Measurements from ENCODE around the gene LIMS2.

LIMS2 gene

DNA sequence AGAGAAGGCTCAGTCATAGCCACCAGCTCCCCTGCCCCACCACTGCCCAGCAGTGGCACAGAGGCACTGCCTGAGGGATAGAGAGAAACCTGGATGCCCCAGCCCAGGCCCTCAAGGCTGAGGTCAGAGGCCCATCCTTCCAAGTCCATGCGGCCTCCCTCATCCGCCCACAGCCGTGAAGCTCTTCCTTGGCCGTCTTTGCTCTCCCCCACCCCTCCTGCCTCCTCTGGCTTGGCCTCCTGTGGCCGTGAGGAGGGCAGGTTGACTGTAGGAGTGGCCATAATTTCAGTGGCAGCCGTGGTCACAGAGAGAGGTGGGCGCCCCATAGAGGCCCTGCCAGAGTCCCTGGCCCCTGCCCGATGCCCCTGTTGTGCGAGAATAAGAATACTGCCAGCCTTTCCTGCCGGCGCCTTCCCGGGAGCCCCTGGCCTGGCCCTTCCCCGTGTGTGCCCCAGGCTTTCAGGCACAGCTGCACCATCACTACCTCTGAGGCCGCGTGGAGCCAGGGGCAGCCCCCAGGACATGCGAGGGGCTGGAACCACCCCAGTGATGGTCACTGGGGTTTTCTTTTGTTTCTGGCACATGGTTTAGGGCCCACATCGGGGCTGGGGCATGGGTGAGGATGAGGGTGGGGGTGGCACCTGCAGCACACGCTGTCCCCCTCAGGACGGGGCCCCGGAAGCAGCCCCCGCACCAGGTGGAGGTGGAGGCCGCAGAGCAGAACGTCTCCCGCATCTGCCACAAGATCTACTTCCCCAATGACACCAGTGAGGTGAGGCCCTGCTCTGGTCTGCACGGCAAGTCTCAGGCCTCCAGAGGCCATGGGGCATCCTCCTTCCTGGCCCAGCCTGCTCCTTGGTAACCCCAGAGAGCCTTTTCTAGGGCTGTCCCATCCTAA, 42.5 kb downstream of the LIMS2 start:
- TF ChIP-seq, protein P1, sequence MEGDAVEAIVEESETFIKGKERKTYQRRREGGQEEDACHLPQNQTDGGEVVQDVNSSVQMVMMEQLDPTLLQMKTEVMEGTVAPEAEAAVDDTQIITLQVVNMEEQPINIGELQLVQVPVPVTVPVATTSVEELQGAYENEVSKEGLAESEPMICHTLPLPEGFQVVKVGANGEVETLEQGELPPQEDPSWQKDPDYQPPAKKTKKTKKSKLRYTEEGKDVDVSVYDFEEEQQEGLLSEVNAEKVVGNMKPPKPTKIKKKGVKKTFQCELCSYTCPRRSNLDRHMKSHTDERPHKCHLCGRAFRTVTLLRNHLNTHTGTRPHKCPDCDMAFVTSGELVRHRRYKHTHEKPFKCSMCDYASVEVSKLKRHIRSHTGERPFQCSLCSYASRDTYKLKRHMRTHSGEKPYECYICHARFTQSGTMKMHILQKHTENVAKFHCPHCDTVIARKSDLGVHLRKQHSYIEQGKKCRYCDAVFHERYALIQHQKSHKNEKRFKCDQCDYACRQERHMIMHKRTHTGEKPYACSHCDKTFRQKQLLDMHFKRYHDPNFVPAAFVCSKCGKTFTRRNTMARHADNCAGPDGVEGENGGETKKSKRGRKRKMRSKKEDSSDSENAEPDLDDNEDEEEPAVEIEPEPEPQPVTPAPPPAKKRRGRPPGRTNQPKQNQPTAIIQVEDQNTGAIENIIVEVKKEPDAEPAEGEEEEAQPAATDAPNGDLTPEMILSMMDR (IDR thresholded peaks at IDR 0.05; ENCODE audit: extremely low read depth, missing control alignments), result no peak
- DNase-seq (ENCODE audit: low spot score), result peak; percentile 74

DNA sequence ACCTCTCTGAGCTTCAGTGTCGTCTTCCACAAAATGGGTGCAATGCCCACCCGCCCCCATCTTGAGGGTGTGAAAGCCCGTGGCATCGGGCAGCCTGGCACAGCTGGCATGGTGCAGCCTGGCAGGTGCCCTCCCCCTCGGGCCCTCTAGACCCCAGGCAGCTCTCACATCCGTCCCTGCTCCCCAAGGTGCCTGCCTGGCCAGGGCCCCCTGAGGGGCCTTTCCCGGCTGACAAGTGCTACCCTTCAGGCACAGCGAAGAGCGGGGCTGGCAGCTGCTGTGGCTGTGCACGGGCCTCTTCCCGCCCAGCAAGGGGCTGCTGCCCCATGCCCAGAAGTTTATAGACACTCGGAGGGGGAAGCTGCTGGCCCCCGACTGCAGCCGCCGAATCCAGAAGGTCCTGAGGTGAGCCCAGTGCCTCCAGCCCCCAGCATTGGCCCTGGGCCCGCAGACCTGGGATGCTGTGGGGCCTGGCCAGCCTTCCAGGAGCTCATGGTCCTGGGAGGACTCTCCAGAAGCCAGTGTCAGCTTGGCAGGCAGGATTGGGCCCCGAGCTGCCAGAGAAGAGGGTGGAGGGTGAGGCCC, 43.2 kb downstream of the LIMS2 start:
- TF ChIP-seq, protein P1 (IDR thresholded peaks at IDR 0.05; ENCODE audit: extremely low read depth, missing control alignments), result no peak
- DNase-seq (ENCODE audit: low spot score), result no peak

DNA sequence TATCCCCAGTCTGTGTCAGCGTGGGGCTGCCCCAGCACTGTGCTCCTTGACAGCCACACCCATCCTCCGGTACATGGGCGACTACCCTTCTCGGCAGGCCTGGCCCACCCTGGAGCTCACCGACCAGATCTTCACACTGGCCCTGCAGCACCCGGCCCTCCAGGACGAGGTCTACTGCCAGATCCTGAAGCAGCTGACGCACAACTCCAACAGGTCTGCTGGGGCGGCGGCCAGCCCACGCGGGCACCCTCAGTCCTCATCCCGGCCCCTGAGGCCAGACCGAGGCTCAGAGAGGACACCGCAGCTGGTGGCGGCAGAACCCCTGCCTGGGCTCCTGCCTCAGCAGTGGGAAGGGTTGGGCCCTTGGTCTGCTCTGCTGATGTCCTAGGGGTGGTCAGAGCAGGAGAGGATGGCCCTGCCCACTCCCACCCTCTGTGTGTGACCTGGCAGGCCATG, 43.8 kb downstream of the LIMS2 start:
- TF ChIP-seq, protein P1 (IDR thresholded peaks at IDR 0.05; ENCODE audit: extremely low read depth, missing control alignments), result no peak
- DNase-seq (ENCODE audit: low spot score), result no peak

DNA sequence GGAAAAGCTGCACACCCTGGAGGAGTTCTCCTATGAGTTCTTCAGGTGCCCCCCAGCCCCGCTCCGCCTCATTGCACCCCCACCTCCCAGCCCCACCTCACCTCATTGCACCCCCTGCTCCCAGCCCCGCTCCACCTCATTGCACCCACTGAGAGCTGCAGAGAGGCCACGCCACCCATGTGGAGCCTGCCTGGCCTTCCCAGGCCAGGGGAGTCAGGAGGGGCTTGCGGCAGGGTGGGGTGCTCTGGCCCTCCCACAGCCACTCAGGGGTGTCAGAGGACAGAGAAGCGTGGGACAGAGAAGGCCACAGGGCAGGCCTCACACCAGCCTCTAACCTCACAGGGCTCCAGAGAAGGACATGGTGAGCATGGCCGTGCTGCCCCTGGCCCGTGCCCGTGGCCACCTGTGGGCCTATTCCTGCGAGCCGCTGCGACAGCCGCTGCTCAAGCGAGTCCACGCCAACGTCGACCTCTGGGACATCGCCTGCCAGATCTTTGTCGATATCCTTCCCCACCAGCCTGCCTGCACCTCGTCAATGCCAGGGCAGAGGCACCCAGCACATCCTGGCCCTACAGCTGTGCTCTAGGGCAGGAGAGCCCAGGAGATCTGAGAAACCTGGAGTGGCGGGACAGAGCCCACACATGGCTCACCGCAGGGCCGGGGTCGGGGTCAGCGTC, 44.3 kb downstream of the LIMS2 start:
- DNase-seq (ENCODE audit: low spot score), result no peak
- TF ChIP-seq, protein P1 (IDR thresholded peaks at IDR 0.05; ENCODE audit: extremely low read depth, missing control alignments), result no peak

DNA sequence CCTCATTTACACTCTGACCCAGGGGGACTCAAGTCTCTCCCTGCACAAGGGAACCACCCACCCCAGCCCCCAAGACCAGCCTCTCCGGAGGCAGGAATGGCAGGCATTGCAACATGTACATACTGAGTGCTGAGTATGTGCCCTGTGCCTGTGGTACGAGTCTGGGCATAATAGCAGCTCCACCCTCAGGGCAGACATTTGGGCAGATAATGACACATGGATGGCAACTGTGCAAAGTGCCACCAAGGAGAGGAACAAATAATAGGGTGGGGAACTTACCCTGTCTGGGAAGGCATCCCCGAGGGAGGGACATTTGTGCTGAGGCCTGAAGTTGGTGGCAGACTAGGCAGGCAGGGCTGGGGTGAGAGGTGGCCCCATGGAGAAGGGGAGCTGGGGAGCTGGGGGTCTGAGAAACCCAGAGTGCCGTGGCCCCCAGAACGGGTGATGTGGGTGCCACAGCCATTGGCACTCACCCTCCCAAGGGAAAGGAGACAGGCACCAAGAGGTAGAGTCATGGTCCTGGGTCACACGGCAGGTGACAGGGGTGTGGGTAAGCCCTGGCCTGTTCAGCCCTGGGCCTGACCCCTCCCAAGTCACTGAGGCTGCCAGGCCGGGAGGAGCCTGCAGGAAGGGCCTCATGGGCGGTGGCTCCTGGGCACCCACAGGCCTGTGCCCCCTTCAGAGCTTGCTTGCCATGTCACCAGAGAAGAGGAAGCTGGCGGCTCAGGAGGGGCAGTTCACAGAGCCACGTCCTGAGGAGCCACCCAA, 45.0 kb downstream of the LIMS2 start:
- TF ChIP-seq, protein P1 (IDR thresholded peaks at IDR 0.05; ENCODE audit: extremely low read depth, missing control alignments), result no peak
- DNase-seq (ENCODE audit: low spot score), result no peak

DNA sequence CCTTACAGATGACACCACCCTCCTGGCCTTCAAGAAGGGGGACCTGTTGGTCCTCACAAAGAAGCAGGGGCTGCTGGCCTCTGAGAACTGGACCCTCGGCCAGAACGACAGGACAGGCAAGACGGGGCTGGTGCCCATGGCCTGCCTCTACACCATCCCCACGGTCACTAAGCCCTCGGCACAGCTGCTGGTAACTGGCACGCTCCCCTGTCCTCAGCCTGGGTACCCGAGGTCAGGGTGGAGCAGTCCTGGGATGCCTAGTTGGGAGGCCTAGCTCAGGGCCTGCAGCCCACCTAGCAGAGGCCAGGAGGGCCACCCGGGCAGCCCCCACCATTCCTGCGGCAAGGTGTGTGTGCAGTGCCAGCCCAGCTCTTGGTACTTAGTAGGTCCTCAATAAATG, 45.7 kb downstream of the LIMS2 start:
- TF ChIP-seq, protein P1 (IDR thresholded peaks at IDR 0.05; ENCODE audit: extremely low read depth, missing control alignments), result no peak
- DNase-seq (ENCODE audit: low spot score), result no peak
